ENCODE results near the gene KRT80. TPM values are rescaled to one million over a fixed set of nuclear protein-coding genes. Genes with fewer than 3 reads are reported as not detected.
A peak's percentile ranks its signal among the peaks of the same experiment; 100 is the strongest.

Gene KRT80
- polyA plus RNA-seq, 2 of the 4 experiments (the other 2 are of a cell fraction) = 38.3 to 63.1 TPM

GRCh38 chr12:52241205-52241842 is 49.5 kb upstream of the KRT80 start:
- H3K9me3 ChIP-seq = no peaks in the 10 kb centered on the region
- no peak overlapping the region for H3K4me3 ChIP-seq
- CTCF ChIA-PET = interaction anchor here (0.6 to 13.4 kb wide), 16 partner anchors 6 to 638 kb away, joined by 3 to 182 read pairs (median 6); partner anchors contain the start of gene KRT7
- H3K27ac ChIP-seq = peak overlapping the region; percentile 92 to 97
- H3K4me1 ChIP-seq = peaks cover 100% of the 10 kb centered on the region
- FAIRE-seq (peak; percentile 74), DNase-seq (ENCODE audit: low read depth in 1 of 2, low spot score in 1 of 2) (peak in 1 of 2 experiments; percentile 63), ATAC-seq (peak in 1 of 2 experiments; percentile 0; a peak in 3 of 6 replicates)
- POLR2A ChIA-PET = interaction anchor here (0.7 to 7.4 kb wide), 7 partner anchors 8 to 98 kb away, joined by 3 to 54 read pairs (median 4); partner anchors contain the start of gene KRT7
- H3K4me2 ChIP-seq = peak overlapping the region; percentile 99
- WGBS (ENCODE audit: missing lambda C conversion rate) = 49% methylated on average over 11 of the region's 11 CpGs
- TF ChIP-seq CHD4 (IDR thresholded peaks at IDR 0.05; ENCODE audit: borderline replicate concordance) (no peak), EP300 (IDR thresholded peaks at IDR 0.05) (no peak), BHLHE40 (IDR thresholded peaks at IDR 0.05; ENCODE audit: low read depth, low read length) (no peak), PHF8 (IDR thresholded peaks at IDR 0.05; ENCODE audit: borderline replicate concordance, low read depth) (no peak), RCOR1 (IDR thresholded peaks at IDR 0.05; ENCODE audit: low read depth, low read length) (no peak), RAD21 (conservative IDR thresholded peaks at IDR 0.05 in 1 of 2, IDR thresholded peaks at IDR 0.05 in 1 of 2) (no peak), FOSL2 (IDR thresholded peaks at IDR 0.05) (no peak), FOSL2 (CRISPR knock-in tag; IDR thresholded peaks at IDR 0.05) (peak; percentile 63), HDAC2 (IDR thresholded peaks at IDR 0.05) (no peak), CBX8 (IDR thresholded peaks at IDR 0.05) (no peak), CBX2 (IDR thresholded peaks at IDR 0.05; ENCODE audit: borderline replicate concordance, low read depth) (no peak), TFCP2L1 (CRISPR knock-in tag; IDR thresholded peaks at IDR 0.05) (0 out of 2 replicates have a peak, but pooled peaks have one; percentile 8), FOXS1 (CRISPR knock-in tag; IDR thresholded peaks at IDR 0.05) (no peak), CHD2 (IDR thresholded peaks at IDR 0.05; ENCODE audit: low read length, partially characterized antibody) (no peak), RARB (CRISPR knock-in tag; IDR thresholded peaks at IDR 0.05) (no peak), POLR2AphosphoS2 (conservative IDR thresholded peaks at IDR 0.05; ENCODE audit: low read length) (peak; percentile 95), ZSCAN20 (CRISPR knock-in tag; IDR thresholded peaks at IDR 0.05) (no peak), GATA3 (IDR thresholded peaks at IDR 0.05; ENCODE audit: borderline replicate concordance) (peak; percentile 45; the same call in 1 of the 2 replicates), HOXA7 (CRISPR knock-in tag; IDR thresholded peaks at IDR 0.05) (peak; percentile 75; the same call in 1 of the 2 replicates), NFE2L2 (conservative IDR thresholded peaks at IDR 0.05; ENCODE audit: low read length) (no peak), POLR2A (IDR thresholded peaks at IDR 0.05; ENCODE audit: low read length) (peak; percentile 51; the same call in 1 of the 2 replicates), KDM1A (IDR thresholded peaks at IDR 0.05; ENCODE audit: low read depth) (no peak), USF2 (IDR thresholded peaks at IDR 0.05) (no peak), EHMT2 (IDR thresholded peaks at IDR 0.05; ENCODE audit: low read depth) (no peak), NPAS2 (CRISPR knock-in tag; IDR thresholded peaks at IDR 0.05; ENCODE audit: borderline replicate concordance) (no peak), EHF (CRISPR knock-in tag; IDR thresholded peaks at IDR 0.05) (peak; percentile 64; the same call in 1 of the 2 replicates), JUN (IDR thresholded peaks at IDR 0.05) (peak in 1 of 2 experiments; percentile 88; a peak in 3 of 5 replicates), CEBPB (IDR thresholded peaks at IDR 0.05) (no peak), RNF2 (IDR thresholded peaks at IDR 0.05; ENCODE audit: borderline replicate concordance, low read depth) (no peak), TP53 (CRISPR knock-in tag; IDR thresholded peaks at IDR 0.05) (peak; percentile 73), JUNB (IDR thresholded peaks at IDR 0.05) (no peak), ZNF302 (CRISPR knock-in tag; IDR thresholded peaks at IDR 0.05) (no peak)
- TF ChIP-seq, protein P1, sequence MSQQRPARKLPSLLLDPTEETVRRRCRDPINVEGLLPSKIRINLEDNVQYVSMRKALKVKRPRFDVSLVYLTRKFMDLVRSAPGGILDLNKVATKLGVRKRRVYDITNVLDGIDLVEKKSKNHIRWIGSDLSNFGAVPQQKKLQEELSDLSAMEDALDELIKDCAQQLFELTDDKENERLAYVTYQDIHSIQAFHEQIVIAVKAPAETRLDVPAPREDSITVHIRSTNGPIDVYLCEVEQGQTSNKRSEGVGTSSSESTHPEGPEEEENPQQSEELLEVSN (IDR thresholded peaks at IDR 0.05; ENCODE audit: borderline replicate concordance, low read depth) = no peak
- TF ChIP-seq, protein P2, sequence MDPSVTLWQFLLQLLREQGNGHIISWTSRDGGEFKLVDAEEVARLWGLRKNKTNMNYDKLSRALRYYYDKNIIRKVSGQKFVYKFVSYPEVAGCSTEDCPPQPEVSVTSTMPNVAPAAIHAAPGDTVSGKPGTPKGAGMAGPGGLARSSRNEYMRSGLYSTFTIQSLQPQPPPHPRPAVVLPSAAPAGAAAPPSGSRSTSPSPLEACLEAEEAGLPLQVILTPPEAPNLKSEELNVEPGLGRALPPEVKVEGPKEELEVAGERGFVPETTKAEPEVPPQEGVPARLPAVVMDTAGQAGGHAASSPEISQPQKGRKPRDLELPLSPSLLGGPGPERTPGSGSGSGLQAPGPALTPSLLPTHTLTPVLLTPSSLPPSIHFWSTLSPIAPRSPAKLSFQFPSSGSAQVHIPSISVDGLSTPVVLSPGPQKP (IDR thresholded peaks at IDR 0.05; ENCODE audit: low read depth, low read length) = no peak
- TF ChIP-seq, protein P3, sequence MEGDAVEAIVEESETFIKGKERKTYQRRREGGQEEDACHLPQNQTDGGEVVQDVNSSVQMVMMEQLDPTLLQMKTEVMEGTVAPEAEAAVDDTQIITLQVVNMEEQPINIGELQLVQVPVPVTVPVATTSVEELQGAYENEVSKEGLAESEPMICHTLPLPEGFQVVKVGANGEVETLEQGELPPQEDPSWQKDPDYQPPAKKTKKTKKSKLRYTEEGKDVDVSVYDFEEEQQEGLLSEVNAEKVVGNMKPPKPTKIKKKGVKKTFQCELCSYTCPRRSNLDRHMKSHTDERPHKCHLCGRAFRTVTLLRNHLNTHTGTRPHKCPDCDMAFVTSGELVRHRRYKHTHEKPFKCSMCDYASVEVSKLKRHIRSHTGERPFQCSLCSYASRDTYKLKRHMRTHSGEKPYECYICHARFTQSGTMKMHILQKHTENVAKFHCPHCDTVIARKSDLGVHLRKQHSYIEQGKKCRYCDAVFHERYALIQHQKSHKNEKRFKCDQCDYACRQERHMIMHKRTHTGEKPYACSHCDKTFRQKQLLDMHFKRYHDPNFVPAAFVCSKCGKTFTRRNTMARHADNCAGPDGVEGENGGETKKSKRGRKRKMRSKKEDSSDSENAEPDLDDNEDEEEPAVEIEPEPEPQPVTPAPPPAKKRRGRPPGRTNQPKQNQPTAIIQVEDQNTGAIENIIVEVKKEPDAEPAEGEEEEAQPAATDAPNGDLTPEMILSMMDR (IDR thresholded peaks at IDR 0.05) = no peak
- TF ChIP-seq, protein P4, sequence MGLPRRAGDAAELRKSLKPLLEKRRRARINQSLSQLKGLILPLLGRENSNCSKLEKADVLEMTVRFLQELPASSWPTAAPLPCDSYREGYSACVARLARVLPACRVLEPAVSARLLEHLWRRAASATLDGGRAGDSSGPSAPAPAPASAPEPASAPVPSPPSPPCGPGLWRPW (IDR thresholded peaks at IDR 0.05) = no peak
- TF ChIP-seq, protein P5, sequence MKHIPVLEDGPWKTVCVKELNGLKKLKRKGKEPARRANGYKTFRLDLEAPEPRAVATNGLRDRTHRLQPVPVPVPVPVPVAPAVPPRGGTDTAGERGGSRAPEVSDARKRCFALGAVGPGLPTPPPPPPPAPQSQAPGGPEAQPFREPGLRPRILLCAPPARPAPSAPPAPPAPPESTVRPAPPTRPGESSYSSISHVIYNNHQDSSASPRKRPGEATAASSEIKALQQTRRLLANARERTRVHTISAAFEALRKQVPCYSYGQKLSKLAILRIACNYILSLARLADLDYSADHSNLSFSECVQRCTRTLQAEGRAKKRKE (CRISPR knock-in tag; IDR thresholded peaks at IDR 0.05; ENCODE audit: low read depth) = no peak
- TF ChIP-seq, protein P6, sequence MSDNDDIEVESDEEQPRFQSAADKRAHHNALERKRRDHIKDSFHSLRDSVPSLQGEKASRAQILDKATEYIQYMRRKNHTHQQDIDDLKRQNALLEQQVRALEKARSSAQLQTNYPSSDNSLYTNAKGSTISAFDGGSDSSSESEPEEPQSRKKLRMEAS (IDR thresholded peaks at IDR 0.05) = peak; percentile 43; the same call in 1 of the 2 replicates
